ENCODE data around the gene RTN4R.

RTN4R gene

DNA sequence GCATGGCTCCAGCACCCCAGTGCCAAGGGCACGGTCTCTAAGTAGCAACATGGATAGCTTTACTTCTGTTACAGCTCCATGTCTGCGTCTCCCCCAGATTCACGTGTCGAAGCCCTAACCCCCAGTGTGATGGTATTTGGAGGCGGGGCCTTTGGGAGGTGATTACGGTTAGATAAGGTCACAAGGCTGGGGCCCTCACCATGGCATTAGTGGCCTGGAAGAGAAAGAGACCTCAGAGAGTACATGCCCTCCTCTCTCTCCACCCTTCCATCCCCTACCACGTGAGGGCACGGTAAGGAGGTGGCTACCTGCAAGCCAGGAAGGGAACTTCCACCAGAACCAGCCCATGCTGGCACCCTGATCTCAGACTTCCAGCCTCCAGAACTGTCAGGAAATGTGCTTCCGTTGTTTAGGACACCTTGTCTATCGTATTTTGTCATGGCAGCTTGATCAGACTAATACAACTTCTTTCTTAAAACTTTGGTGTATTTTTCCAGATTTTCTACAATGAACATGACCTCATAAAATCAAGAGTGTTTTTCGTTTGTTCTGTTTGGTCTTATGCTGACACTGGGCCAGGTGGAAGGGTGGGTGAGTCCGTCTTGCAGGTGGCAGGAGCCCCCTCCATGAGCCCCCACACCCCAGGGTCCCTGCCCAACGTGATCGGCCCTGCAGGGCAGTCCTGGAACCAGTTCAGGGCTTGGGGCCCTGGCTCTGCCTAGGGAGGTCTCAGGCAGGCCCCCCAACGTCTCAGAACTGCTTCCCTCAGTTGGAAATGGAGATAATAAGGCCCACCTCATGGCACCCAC, 10.7 kb downstream of the RTN4R start:
- H3K27me3 ChIP-seq (replicated peaks; ENCODE audit: control insufficient read depth, insufficient read depth, low read length): peaks cover 24% of the 10 kb centered on the region
- H3K4me3 ChIP-seq (ENCODE audit: low read length): no peak overlapping the region
- H3K36me3 ChIP-seq (ENCODE audit: control insufficient read depth, insufficient read depth, low read length, severe bottlenecking): no peaks in the 10 kb centered on the region
- H3K9me3 ChIP-seq (ENCODE audit: control insufficient read depth, low read length): no peaks in the 10 kb centered on the region
- H3K4me1 ChIP-seq (ENCODE audit: control insufficient read depth, insufficient read depth, low read length): no peaks in the 10 kb centered on the region
- no peak for DNase-seq (ENCODE audit: low read depth)
- H3K9ac ChIP-seq (ENCODE audit: low read length): no peak overlapping the region

DNA sequence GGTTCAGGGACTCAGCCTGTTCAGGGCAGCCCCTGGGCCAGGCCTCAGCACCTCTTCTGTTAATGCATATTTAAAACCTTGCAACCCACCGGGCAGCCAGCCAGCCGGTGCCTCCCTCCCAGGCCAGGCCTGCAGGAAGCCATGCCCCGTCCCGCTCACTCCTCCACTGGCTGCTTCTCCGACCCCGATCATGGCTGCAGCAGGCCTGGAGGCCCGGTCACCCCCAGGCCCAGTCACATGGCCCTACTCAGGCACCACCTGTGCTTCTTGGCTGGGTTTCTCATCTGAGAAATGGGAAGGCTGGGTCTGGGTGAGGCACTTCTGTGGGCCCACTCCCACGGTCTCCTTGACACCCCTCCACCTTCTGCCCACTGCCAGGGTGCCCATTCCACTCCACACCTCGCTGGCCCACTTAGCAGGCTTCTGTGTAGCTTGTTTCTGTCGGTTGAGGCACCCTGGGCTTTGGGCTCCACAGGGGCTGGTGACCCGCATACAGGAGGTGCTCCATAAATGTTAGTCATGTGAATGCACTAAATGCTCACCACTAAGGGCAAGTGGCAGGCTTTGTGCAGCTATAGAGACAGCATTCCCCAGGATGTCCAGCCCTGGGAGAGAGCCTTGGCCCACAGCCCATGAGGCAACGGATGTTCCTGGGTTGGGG, 11.4 kb downstream of the RTN4R start:
- H3K9me3 ChIP-seq (ENCODE audit: control insufficient read depth, low read length): no peaks in the 10 kb centered on the region
- no peak overlapping the region for H3K4me3 ChIP-seq (ENCODE audit: low read length)
- no peaks in the 10 kb centered on the region for H3K36me3 ChIP-seq (ENCODE audit: control insufficient read depth, insufficient read depth, low read length, severe bottlenecking)
- no peak overlapping the region for H3K9ac ChIP-seq (ENCODE audit: low read length)
- no peak for DNase-seq (ENCODE audit: low read depth)
- H3K4me1 ChIP-seq (ENCODE audit: control insufficient read depth, insufficient read depth, low read length): no peaks in the 10 kb centered on the region
- H3K27me3 ChIP-seq (replicated peaks; ENCODE audit: control insufficient read depth, insufficient read depth, low read length): peaks cover 24% of the 10 kb centered on the region

DNA sequence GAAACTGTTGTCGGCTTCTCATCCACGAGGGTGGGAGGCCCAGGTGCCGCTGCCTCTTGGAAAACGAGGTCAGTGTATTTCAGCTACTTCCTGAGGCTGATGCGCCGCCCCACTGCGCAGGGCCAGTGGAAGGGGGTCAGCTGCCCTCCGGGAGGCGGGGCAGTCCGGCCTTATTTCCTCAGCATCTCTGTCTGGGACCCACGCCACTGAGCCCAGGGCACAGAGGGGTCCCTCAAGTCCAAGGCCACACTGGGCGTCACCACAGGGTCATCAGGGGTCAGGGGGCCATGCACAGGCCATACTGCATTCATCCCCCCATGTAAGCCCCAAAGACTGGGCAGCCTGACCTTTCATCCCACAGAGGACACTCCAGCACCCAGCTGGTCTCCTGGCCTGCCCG, 12.1 kb downstream of the RTN4R start:
- Histone ChIP-seq H3K9me3 (ENCODE audit: control insufficient read depth, low read length) (no peaks in the 10 kb centered on the region), H3K4me1 (ENCODE audit: control insufficient read depth, insufficient read depth, low read length) (no peaks in the 10 kb centered on the region)
- no peak for DNase-seq (ENCODE audit: low read depth)

DNA sequence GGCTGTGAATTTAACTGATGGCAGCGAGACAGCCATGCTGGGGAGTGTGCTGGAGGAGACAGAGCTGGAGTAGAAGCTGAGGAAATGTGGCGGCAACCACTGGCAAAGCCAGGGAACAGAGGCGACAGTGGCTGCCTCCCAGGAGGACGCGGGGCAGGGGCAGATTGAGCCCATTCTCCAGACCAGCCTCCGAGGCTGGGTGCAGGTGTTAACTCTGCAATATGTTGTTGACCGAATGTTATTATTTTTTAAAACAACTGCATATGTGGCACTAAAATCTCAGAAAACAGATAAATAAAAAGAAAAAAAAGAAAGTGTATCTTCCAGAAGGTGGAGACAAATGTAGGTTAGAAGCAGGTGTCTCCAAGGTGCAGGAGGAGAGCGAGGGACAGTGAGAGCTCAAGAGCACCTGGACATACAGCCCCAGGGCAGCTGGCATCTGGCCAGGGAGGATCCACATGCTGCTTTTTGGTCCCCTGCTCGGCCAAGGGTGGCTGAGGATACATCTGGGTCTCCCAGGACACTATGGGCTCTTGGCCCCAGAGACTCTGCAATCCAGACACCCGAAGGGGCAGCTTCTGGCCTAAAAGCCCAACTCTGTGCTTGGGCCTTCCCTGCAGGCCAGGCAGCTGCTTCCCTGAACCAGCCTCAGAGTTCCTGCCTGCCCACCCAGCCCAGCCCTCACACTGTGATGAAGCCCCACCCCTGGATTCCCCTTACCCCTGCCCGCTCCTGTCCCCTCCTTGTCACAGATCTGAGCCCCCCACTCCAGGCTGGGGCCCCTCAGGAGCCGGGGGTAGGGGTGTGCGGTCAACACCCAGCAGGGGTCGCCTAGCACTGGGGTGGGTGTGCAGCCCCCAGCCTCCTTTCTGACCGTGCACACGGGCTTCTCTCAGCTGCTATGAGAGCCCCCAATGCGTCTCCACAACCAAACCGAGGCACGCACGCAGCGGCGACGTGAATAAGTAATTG, 12.9 kb downstream of the RTN4R start:
- DNase-seq (ENCODE audit: low read depth): no peak
- Histone ChIP-seq H3K4me3 (ENCODE audit: low read length) (no peak overlapping the region), H3K27me3 (replicated peaks; ENCODE audit: control insufficient read depth, insufficient read depth, low read length) (peaks cover 25% of the 10 kb centered on the region), H3K9me3 (ENCODE audit: control insufficient read depth, low read length) (no peaks in the 10 kb centered on the region), H3K36me3 (ENCODE audit: control insufficient read depth, insufficient read depth, low read length, severe bottlenecking) (no peaks in the 10 kb centered on the region), H3K9ac (ENCODE audit: low read length) (no peak overlapping the region), H3K4me1 (ENCODE audit: control insufficient read depth, insufficient read depth, low read length) (no peaks in the 10 kb centered on the region)

More for the DNA sequence above, 12.1 kb downstream of the RTN4R start:
- H3K36me3 ChIP-seq (ENCODE audit: control insufficient read depth, insufficient read depth, low read length, severe bottlenecking): no peaks in the 10 kb centered on the region
- no peak overlapping the region for H3K4me3 ChIP-seq (ENCODE audit: low read length)
- H3K27me3 ChIP-seq (replicated peaks; ENCODE audit: control insufficient read depth, insufficient read depth, low read length): peaks cover 25% of the 10 kb centered on the region
- no peak overlapping the region for H3K9ac ChIP-seq (ENCODE audit: low read length)

DNA sequence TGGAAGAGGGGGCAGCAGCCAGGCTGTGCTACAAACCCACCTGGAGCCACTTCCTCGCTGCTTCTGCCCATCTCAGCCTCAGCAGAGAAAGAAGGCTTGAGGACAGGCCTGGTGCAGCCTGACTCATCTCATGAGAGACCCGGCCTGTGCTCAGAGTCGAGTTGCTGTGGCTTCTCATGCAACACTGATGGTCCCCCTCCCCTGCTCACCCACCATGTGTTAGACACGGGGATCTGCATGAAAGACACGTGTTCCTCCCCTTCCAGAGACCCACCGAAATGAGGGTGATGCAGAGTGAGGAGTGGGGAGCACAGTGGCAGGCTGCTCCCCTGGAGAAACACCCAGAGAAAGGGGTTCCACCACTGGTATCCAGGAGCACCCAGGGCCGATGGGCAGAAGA, 15.0 kb downstream of the RTN4R start:
- no peak overlapping the region for H3K9ac ChIP-seq (ENCODE audit: low read length)
- no peaks in the 10 kb centered on the region for H3K36me3 ChIP-seq (ENCODE audit: control insufficient read depth, insufficient read depth, low read length, severe bottlenecking)
- no peak for DNase-seq (ENCODE audit: low read depth)
- peaks cover 27% of the 10 kb centered on the region for H3K27me3 ChIP-seq (replicated peaks; ENCODE audit: control insufficient read depth, insufficient read depth, low read length)
- peaks cover 9% of the 10 kb centered on the region for H3K4me1 ChIP-seq (ENCODE audit: control insufficient read depth, insufficient read depth, low read length)
- H3K4me3 ChIP-seq (ENCODE audit: low read length): no peak overlapping the region
- no peaks in the 10 kb centered on the region for H3K9me3 ChIP-seq (ENCODE audit: control insufficient read depth, low read length)

DNA sequence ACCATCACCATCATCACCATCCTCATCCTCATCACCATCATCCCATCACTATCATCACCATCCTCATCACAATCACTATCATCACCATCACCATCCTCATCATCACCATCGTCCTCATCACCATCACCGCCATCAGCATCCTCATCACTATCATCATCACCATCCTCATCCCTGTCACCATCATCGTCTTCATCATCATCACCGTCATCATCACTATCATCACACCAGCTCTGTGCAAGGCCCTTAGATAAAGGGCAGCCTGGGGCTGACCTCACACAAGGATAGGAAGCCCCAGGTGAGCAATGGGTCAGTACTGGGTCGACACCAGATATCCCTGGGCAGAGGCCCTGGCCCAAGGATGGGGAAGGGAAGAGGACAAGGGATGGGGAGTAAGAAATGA, 16.1 kb downstream of the RTN4R start:
- Histone ChIP-seq H3K4me1 (ENCODE audit: control insufficient read depth, insufficient read depth, low read length) (peaks cover 9% of the 10 kb centered on the region), H3K9ac (ENCODE audit: low read length) (no peak overlapping the region), H3K27me3 (replicated peaks; ENCODE audit: control insufficient read depth, insufficient read depth, low read length) (peaks cover 33% of the 10 kb centered on the region), H3K36me3 (ENCODE audit: control insufficient read depth, insufficient read depth, low read length, severe bottlenecking) (no peaks in the 10 kb centered on the region), H3K4me3 (ENCODE audit: low read length) (no peak overlapping the region), H3K9me3 (ENCODE audit: control insufficient read depth, low read length) (no peaks in the 10 kb centered on the region)
- no peak for DNase-seq (ENCODE audit: low read depth)

DNA sequence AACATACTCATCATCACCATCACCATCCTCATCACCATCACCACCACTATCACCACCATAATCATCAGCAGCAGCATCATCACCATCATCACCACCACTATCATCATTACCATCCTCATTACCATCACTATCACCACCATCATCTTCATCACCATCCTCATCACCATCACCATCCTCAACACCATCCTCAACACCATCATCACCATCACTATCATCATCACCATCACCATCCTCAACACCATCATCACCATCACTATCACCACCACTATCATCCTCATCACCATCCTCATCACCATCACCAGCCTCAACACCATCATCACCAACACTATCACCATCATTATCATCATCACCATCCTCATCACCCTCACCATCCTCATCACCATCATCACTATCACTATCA, 16.6 kb downstream of the RTN4R start:
- H3K9ac ChIP-seq (ENCODE audit: low read length): no peak overlapping the region
- H3K9me3 ChIP-seq (ENCODE audit: control insufficient read depth, low read length): no peaks in the 10 kb centered on the region
- peaks cover 33% of the 10 kb centered on the region for H3K27me3 ChIP-seq (replicated peaks; ENCODE audit: control insufficient read depth, insufficient read depth, low read length)
- DNase-seq (ENCODE audit: low read depth): no peak
- peaks cover 9% of the 10 kb centered on the region for H3K4me1 ChIP-seq (ENCODE audit: control insufficient read depth, insufficient read depth, low read length)
- H3K36me3 ChIP-seq (ENCODE audit: control insufficient read depth, insufficient read depth, low read length, severe bottlenecking): no peaks in the 10 kb centered on the region
- H3K4me3 ChIP-seq (ENCODE audit: low read length): no peak overlapping the region

DNA sequence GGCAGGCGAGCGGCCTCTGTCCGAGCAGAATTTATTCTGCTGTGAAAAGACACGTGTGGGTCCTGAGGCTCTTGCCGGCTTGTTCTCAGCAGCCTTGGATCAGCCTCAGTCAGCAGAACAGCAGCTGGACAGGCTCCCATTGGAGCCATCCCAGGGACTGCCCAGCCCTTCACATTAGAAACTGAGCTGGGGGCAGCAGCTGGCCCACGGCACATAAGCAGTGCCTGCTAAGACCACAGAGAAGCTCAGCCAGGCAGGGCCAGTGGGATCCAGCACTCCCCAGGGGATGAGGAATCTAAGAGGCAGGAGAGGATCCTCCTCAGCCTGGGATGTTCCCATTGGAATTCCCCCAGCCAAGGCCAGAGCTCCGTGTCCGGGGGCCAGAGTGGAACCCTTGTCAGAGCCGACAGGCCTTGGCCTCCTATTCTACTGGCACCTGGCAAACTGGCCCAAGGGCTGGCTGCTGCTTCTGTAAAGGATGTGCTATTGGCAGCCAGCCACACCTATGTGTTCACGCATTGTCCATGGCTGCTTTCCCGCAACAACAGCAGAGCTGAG, 18.2 kb downstream of the RTN4R start:
- Histone ChIP-seq H3K9ac (ENCODE audit: low read length) (no peak overlapping the region), H3K4me3 (ENCODE audit: low read length) (no peak overlapping the region), H3K4me1 (ENCODE audit: control insufficient read depth, insufficient read depth, low read length) (peaks cover 9% of the 10 kb centered on the region), H3K9me3 (ENCODE audit: control insufficient read depth, low read length) (no peaks in the 10 kb centered on the region), H3K36me3 (ENCODE audit: control insufficient read depth, insufficient read depth, low read length, severe bottlenecking) (no peaks in the 10 kb centered on the region), H3K27me3 (replicated peaks; ENCODE audit: control insufficient read depth, insufficient read depth, low read length) (peaks cover 36% of the 10 kb centered on the region)
- DNase-seq (ENCODE audit: low read depth): peak; percentile 29

DNA sequence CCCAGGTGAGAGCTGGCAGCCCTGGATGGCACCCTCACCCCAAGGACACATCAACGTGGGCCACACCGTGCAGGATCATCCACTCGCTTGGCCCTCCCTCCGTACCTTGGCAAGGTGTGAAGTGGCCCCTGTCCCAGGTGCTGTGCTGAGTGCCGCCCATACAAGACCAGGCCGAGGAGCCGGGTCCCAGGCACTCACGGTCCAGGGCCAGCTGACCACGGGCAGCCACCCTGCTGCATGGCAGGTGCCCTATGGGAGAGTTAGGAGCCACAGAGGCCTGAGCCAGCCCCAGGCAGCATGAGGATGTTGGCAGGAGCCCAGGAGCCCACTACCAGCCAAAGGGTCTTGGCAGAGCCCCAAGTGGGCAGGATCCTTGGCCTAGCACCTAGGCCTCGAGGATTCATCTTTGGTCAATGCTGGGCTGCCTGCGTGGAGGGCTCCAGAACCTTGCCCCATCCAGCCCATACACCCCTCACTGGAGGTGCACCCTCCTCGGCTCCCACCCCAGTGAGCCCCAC, 19.6 kb downstream of the RTN4R start:
- Histone ChIP-seq H3K9me3 (ENCODE audit: control insufficient read depth, low read length) (no peaks in the 10 kb centered on the region), H3K36me3 (ENCODE audit: control insufficient read depth, insufficient read depth, low read length, severe bottlenecking) (no peaks in the 10 kb centered on the region), H3K4me1 (ENCODE audit: control insufficient read depth, insufficient read depth, low read length) (peaks cover 9% of the 10 kb centered on the region), H3K9ac (ENCODE audit: low read length) (no peak overlapping the region), H3K27me3 (replicated peaks; ENCODE audit: control insufficient read depth, insufficient read depth, low read length) (peaks cover 36% of the 10 kb centered on the region), H3K4me3 (ENCODE audit: low read length) (no peak overlapping the region)
- DNase-seq (ENCODE audit: low read depth): no peak

DNA sequence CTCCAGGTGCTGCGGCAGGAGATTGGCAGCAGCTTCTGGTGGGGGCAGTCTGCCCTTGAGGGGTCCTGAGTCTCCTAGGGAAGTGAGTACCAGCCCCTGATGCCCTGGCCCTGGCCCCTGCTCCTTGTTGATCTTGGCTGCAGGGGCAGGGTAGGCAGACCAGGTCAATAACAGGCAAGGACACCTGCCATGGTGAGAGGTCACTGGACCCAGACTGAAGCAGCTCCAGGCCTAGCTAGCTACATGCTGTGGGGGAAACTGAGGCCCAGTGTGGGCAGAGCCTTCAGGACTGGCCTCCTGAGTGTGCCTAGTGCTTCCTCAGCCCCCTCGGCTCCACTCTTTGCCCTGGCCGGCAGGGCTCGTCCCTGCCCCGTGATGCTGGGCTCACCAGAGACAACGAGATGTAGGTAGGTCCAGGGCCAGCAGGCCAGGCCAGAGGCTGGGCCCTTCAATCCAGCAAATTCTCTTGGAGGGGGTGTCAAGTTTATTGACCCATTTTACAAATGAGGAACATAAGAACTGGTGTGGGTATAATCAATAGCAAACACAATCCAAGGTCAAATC, 20.4 kb downstream of the RTN4R start:
- Histone ChIP-seq H3K36me3 (ENCODE audit: control insufficient read depth, insufficient read depth, low read length, severe bottlenecking) (no peaks in the 10 kb centered on the region), H3K27me3 (replicated peaks; ENCODE audit: control insufficient read depth, insufficient read depth, low read length) (peaks cover 36% of the 10 kb centered on the region), H3K9me3 (ENCODE audit: control insufficient read depth, low read length) (no peaks in the 10 kb centered on the region), H3K4me3 (ENCODE audit: low read length) (no peak overlapping the region), H3K4me1 (ENCODE audit: control insufficient read depth, insufficient read depth, low read length) (peaks cover 9% of the 10 kb centered on the region), H3K9ac (ENCODE audit: low read length) (no peak overlapping the region)
- DNase-seq (ENCODE audit: low read depth): no peak

Measured in adipocyte (in vitro differentiated cells).